Left lobe of liver (tissue), 2 donors: Measurements from ENCODE around the gene TMEM253. TPM values are rescaled to one million over a fixed set of nuclear protein-coding genes. Genes with fewer than 3 reads are reported as not detected.

ENCODE experiments used
- ATAC-seq: fragments of 200-7000 bp; cut with Tn5 transposase; one replicate; pipeline ENCODE4 v1.9.1; 2020; ENCODE audit warnings: mild to moderate bottlenecking, moderate library complexity
- DNase-seq: peaks from one replicate; pipeline ENCODE4 v3.0.0-alpha.2; 2020; ENCODE audit warnings: low spot score
- total RNA-seq: library from RNA; stranded (reverse); gene quantifications from one replicate; pipeline ENCODE4 v1.2.1, GENCODE V29; 2021
- donor health status: DM: no; HTN: no; CAD: no; lungs with moderate emphysema.
- donor health status: DM: no; HTN: yes; CAD: no.

Gene TMEM253
- total RNA-seq, 1 donor from 2014 or later = 0.15 TPM

GRCh38 chr14:21089877-21090193, 11.0 kb upstream of the TMEM253 start:
- ATAC-seq = no peak
- no peak for DNase-seq

GRCh38 chr14:21090194-21090939, 10.5 kb upstream of the TMEM253 start:
- DNase-seq (peak; percentile 58), ATAC-seq (no peak)

- no peak for DNase-seq
These were observed 9.8 kb upstream of the TMEM253 start for GRCh38 chr14:21090940-21091663.

GRCh38 chr14:21091821-21092272, 9.0 kb upstream of the TMEM253 start:
- no peak for DNase-seq
- peak; percentile 13 for ATAC-seq

More at GRCh38 chr14:21090940-21091663, 9.8 kb upstream of the TMEM253 start:
- no peak for ATAC-seq

- DNase-seq = peak; percentile 87
- ATAC-seq = peak; percentile 95
These were observed 8.4 kb upstream of the TMEM253 start for GRCh38 chr14:21092273-21093011.

- no peak for DNase-seq
- ATAC-seq = no peak
These were observed 7.8 kb upstream of the TMEM253 start for GRCh38 chr14:21093018-21093417.

GRCh38 chr14:21093769-21094681, 6.8 kb upstream of the TMEM253 start:
- ATAC-seq (no peak), DNase-seq (no peak)

GRCh38 chr14:21095430-21096205, 5.2 kb upstream of the TMEM253 start:
- ATAC-seq (no peak), DNase-seq (no peak)

- DNase-seq = no peak
- no peak for ATAC-seq
These were observed 4.4 kb upstream of the TMEM253 start for GRCh38 chr14:21096438-21096837.

- no peak for DNase-seq
- ATAC-seq = no peak
These were observed 3.8 kb upstream of the TMEM253 start for GRCh38 chr14:21096978-21097635.

GRCh38 chr14:21097636-21098075, 3.2 kb upstream of the TMEM253 start:
- ATAC-seq = peak; percentile 26
- peak; percentile 45 for DNase-seq

- ATAC-seq = peak; percentile 47
These were observed 2.6 kb upstream of the TMEM253 start, which contains the start of gene ZNF219 for GRCh38 chr14:21098076-21098891. Gene ZNF219 (minus strand): TSS chr14:21098655. CDS start chr14:21093591, 5,064 bp downstream.

GRCh38 chr14:21098892-21099595, 1.8 kb upstream of the TMEM253 start:
- no peak for DNase-seq
- ATAC-seq = no peak

More at GRCh38 chr14:21098076-21098891, 2.6 kb upstream of the TMEM253 start, which contains the start of gene ZNF219:
- peak; percentile 51 for DNase-seq

GRCh38 chr14:21099596-21099985, 1.3 kb upstream of the TMEM253 start:
- DNase-seq (no peak), ATAC-seq (no peak)

- ATAC-seq (no peak), DNase-seq (no peak)
These were observed 1.0 kb downstream of the TMEM253 start for GRCh38 chr14:21101802-21102413.

- ATAC-seq (no peak), DNase-seq (no peak)
These were observed 1.9 kb downstream of the TMEM253 start for GRCh38 chr14:21102521-21103410.
